Measurements from ENCODE around the gene SEMA3E. TPM values are rescaled to one million over a fixed set of nuclear protein-coding genes. Genes with fewer than 3 reads are reported as not detected.

Gene SEMA3E
- total RNA-seq (2014; rRNA removed) (3.6 and 5.9 TPM in 2 replicates), Bru-seq, nascent RNA (percentile 35 among the genes with signal in this experiment), BruChase-seq, experiment 1, labeled RNA remaining after a 6-hour chase (percentile 21 among the genes with signal in this experiment), BruChase-seq, experiment 2, labeled RNA remaining after a 2-hour chase (percentile 21 among the genes with signal in this experiment)
- long read RNA-seq: 0 reads

DNA sequence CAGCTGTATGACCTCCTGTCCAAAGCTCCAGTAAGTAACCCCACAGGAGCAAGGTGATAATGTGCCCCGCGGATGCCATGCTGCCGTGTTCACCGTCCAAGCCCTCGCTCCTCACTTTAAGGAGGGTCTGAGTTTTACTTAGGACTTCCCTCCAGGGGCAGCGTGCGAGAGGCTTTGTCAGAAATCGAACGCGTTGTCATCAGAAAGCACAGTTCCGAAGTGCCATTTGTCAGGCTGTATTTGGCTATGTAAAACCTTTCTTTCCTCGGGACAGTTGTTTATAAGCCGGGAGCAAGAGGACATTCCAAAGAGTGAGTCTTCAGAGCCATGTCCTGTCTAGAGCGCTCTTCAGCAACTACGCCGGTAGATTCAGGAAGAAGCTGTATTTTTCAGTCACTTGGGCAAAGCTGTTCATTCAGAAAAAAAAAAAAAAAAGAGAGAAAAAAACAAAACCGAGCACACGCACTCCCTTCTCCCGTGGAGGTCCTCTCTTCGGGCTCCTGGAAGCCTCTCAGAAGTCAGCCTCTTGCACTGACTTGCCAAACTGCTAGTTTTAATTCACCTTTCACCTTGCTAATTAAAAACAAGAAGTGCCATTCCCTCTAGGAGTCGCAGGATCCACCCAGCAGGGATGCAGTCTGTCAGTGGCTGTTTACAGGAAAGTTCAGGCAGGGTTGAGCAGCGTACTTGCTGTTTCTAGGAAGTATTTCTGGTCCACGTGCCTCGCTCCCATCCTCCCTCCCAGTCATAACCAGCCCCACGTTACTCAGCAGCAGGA is at the start of gene SEMA3E:
Gene SEMA3E, minus strand, starts transcription at position 676 of the 778 bp plus-strand sequence.
- TSS peak; percentile 44 for BruUV-seq (replicated peaks)
- Histone ChIP-seq H2AFZ (ENCODE audit: low read length) (peak within 1 kb of the TSS; percentile 91), H3K9ac (ENCODE audit: low read length) (peak within 1 kb of the TSS; percentile 51), H3K27ac (ENCODE audit: low read length) (peak within 1 kb of the TSS; percentile 20; the same call in 1 of the 2 replicates), H3K4me3 (ENCODE audit: low read length) (peak within 1 kb of the TSS; percentile 75), H4K20me1 (ENCODE audit: low read length) (no peaks in the 10 kb centered on the region), H3K79me2 (ENCODE audit: low read length) (no peaks in the 10 kb centered on the region), H3K4me1 (ENCODE audit: insufficient read depth, low read length) (peaks cover 17% of the 10 kb centered on the region), H3F3A (ENCODE audit: low read length, unreplicated experiment) (no peaks in the 10 kb centered on the region), H3K36me3 (ENCODE audit: low read depth, low read length) (no peaks in the 10 kb centered on the region), H3K9me3 (ENCODE audit: low read length) (no peaks in the 10 kb centered on the region), H3K9me2 (replicated peaks; ENCODE audit: low read length) (no peaks in the 10 kb centered on the region), H3K27me3 (ENCODE audit: low read length) (no peaks in the 10 kb centered on the region), H3K4me2 (ENCODE audit: low read length) (peak within 1 kb of the TSS; percentile 87)
- DNase-seq (peak; percentile 52), ATAC-seq (peak; percentile 82)
- no peak for TF ChIP-seq EZH2phosphoT487 (IDR thresholded peaks at IDR 0.05; ENCODE audit: borderline replicate concordance, low read length)
- peak; percentile 22; the same call in 1 of the 2 replicates for TF ChIP-seq CTCF (conservative IDR thresholded peaks at IDR 0.05; ENCODE audit: low read depth, low read length)
- TF ChIP-seq EZH2 (IDR thresholded peaks at IDR 0.05; ENCODE audit: low read length, unreplicated experiment): no peak
- CTCF ChIA-PET: interaction anchor here (0.6 kb wide), 2 partner anchors 15 to 168 kb away, joined by 3 to 4 read pairs; no protein-coding TSS in a partner anchor
- POLR2A ChIA-PET (ENCODE audit: unreplicated experiment): no interaction called here
- intact Hi-C loops (cut with micrococcal nuclease): loop anchor here (2.0 kb wide), 1 partner anchor 180 kb away; no protein-coding TSS in a partner anchor

DNA sequence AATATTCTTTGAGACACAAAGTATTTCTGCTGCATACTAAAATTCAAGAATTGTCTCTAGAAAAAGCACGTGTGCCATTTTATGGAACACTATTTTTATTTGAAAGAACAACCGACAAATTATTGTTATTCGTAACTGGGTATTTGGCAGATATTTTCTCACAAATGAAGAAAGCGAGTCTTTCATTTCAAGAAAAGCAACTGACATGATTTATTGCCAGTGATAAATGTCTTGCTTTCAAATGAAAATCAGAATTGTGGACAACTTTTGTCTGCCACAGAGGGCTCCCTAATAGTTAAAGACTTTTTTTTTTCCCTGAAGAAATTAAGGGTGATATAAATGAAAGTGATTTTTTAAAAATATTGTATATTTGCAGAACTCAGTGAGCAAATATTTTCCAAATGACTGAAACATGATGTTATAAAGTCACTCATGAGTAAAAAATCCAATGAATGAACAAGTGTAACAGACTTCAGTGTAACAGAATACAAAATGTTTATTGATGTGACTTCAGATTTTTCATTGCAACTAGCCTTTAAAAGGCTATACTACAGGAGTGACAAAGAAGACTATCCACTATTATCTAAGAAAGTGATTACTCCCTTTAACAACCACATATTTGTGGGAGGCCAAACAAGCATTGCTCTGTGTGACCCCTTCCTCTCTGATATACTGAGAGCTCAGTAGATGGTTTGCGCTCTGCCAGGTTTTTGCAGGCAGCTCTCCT is 49.0 kb upstream of the SEMA3E start:
- TF ChIP-seq EZH2phosphoT487 (IDR thresholded peaks at IDR 0.05; ENCODE audit: borderline replicate concordance, low read length): no peak
- no peak for TF ChIP-seq CTCF (conservative IDR thresholded peaks at IDR 0.05; ENCODE audit: low read depth, low read length)
- no peak for TF ChIP-seq EZH2 (IDR thresholded peaks at IDR 0.05; ENCODE audit: low read length, unreplicated experiment)
- ChIA-PET POLR2A (ENCODE audit: unreplicated experiment) (interaction anchor here (0.6 kb wide), 1 partner anchor 95 kb away, joined by 3 read pairs; no protein-coding TSS in a partner anchor), CTCF (no interaction called here)
- H2AFZ ChIP-seq (ENCODE audit: low read length): no peak overlapping the region
- no peaks in the 10 kb centered on the region for H3F3A ChIP-seq (ENCODE audit: low read length, unreplicated experiment)
- no peaks in the 10 kb centered on the region for H3K79me2 ChIP-seq (ENCODE audit: low read length)
- no TSS peak for BruUV-seq (replicated peaks)
- no peak overlapping the region; the same call in 1 of the 2 replicates for H3K4me2 ChIP-seq (ENCODE audit: low read length)
- intact Hi-C loops (cut with micrococcal nuclease): no loop called here
- H3K4me3 ChIP-seq (ENCODE audit: low read length): no peak overlapping the region
- H3K4me1 ChIP-seq (ENCODE audit: insufficient read depth, low read length): peaks cover 16% of the 10 kb centered on the region
- ATAC-seq: peak; percentile 87
- H3K27me3 ChIP-seq (ENCODE audit: low read length): no peaks in the 10 kb centered on the region
- H3K27ac ChIP-seq (ENCODE audit: low read length): 0 out of 2 replicates have a peak overlapping the region, but pooled peaks have one; percentile 8
- no peaks in the 10 kb centered on the region for H4K20me1 ChIP-seq (ENCODE audit: low read length)
- no peaks in the 10 kb centered on the region for H3K9me3 ChIP-seq (ENCODE audit: low read length)
- H3K36me3 ChIP-seq (ENCODE audit: low read depth, low read length): no peaks in the 10 kb centered on the region
- peak; percentile 35 for DNase-seq
- H3K9me2 ChIP-seq (replicated peaks; ENCODE audit: low read length): no peaks in the 10 kb centered on the region
- H3K9ac ChIP-seq (ENCODE audit: low read length): no peak overlapping the region

All from PC-3 (cell line).